ENCODE results near the gene PRAC1. TPM values are rescaled to one million over a fixed set of nuclear protein-coding genes. Genes with fewer than 3 reads are reported as not detected.

The PRAC1 gene
- total RNA-seq, 1 experiment from 2014 or later, result not detected

DNA sequence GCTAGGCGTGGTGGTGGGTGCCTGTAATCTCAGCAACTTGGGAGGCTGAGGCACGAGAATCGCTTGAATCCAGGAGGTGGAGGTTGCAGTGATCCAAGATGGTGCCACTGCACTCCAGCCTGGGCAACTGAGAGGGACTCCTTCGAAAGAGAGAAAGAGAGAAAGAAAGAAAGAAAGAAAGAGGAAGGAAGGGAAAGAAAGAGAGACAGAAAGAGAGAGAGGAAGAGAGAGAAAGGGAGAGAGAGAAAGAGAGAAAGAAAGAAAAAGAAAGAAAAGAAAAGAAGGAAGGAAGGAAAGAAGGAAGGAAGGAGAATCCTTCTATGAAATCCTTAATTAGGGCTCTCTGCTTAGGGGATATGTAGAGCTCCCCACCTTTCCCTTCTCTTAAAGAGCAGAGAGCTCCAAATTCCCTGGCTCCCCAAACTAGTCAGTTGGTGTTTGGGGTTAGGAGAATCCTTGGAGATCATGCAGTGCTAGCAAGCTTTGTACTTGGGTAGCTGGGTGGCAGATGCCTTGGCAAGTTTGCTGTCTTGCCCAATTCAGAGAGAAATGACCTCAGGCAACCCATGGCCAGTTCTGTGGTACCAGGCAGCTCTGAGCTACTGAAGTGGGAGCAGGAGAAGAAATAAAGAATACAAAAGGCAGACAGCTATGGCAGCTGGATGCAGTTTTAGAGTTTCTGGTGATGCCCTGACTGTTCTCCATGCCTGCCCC, 15.2 kb upstream of the PRAC1 start:
- Histone ChIP-seq H3K4me2 (ENCODE audit: insufficient read depth, insufficient read length, low read length) (no peak overlapping the region), H3K27ac (ENCODE audit: insufficient read length, low read depth, low read length) (no peak overlapping the region), H3K23ac (ENCODE audit: insufficient read length, low read depth, low read length) (no peak overlapping the region), H3K9me3 (ENCODE audit: control insufficient read depth, low read depth, low read length) (no peaks in the 10 kb centered on the region), H3K27me3 (ENCODE audit: insufficient read depth, low read length) (peaks cover 99% of the 10 kb centered on the region), H3K18ac (ENCODE audit: insufficient read length, low read depth, low read length) (no peak overlapping the region), H3T11ph (ENCODE audit: low read length) (no peak overlapping the region), H4K8ac (replicated peaks; ENCODE audit: insufficient read length, low read depth, low read length) (no peak overlapping the region), H3K4ac (ENCODE audit: low read depth, low read length) (no peak overlapping the region), H2AFZ (ENCODE audit: low read length) (no peak overlapping the region), H3K9ac (ENCODE audit: extremely low read depth, insufficient read length, low read length) (no peak overlapping the region), H2BK5ac (ENCODE audit: insufficient read length, low read length) (no peak overlapping the region), H3K14ac (ENCODE audit: insufficient read depth, low read length) (no peak overlapping the region), H3K79me1 (ENCODE audit: insufficient read depth, low read depth, low read length, poor library complexity, severe bottlenecking) (no peaks in the 10 kb centered on the region), H3K79me2 (ENCODE audit: insufficient read depth, low read length) (no peaks in the 10 kb centered on the region), H2AK5ac (ENCODE audit: insufficient read length, low read length) (no peak overlapping the region), H4K5ac (ENCODE audit: insufficient read length, low read depth, low read length) (no peak overlapping the region), H2BK15ac (ENCODE audit: low read depth, low read length) (no peak overlapping the region), H2BK120ac (ENCODE audit: low read depth, low read length, poor library complexity, severe bottlenecking) (no peak overlapping the region), H3K4me1 (ENCODE audit: insufficient read depth, low read length) (no peaks in the 10 kb centered on the region), H2BK20ac (ENCODE audit: low read depth, low read length, poor library complexity, severe bottlenecking) (no peak overlapping the region), H3K23me2 (ENCODE audit: insufficient read length, low read depth, low read length, poor library complexity, severe bottlenecking) (no peaks in the 10 kb centered on the region), H4K91ac (ENCODE audit: insufficient read length, low read depth, low read length) (no peak overlapping the region), H2BK12ac (ENCODE audit: insufficient read length, low read depth, low read length) (no peak overlapping the region), H4K20me1 (ENCODE audit: control insufficient read depth, insufficient read depth, insufficient read length) (peaks cover 2% of the 10 kb centered on the region), H3K56ac (ENCODE audit: insufficient read length, low read depth, low read length) (no peak overlapping the region)
- H3K27me3 Mint-ChIP-seq (ENCODE audit: low read depth), result peaks cover 100% of the 10 kb centered on the region
- H3K9me3 Mint-ChIP-seq, result peaks cover 0 to 3% of the 10 kb centered on the region in 2 experiments; a peak in 3 of 5 replicates
- TF ChIP-seq, protein P1, sequence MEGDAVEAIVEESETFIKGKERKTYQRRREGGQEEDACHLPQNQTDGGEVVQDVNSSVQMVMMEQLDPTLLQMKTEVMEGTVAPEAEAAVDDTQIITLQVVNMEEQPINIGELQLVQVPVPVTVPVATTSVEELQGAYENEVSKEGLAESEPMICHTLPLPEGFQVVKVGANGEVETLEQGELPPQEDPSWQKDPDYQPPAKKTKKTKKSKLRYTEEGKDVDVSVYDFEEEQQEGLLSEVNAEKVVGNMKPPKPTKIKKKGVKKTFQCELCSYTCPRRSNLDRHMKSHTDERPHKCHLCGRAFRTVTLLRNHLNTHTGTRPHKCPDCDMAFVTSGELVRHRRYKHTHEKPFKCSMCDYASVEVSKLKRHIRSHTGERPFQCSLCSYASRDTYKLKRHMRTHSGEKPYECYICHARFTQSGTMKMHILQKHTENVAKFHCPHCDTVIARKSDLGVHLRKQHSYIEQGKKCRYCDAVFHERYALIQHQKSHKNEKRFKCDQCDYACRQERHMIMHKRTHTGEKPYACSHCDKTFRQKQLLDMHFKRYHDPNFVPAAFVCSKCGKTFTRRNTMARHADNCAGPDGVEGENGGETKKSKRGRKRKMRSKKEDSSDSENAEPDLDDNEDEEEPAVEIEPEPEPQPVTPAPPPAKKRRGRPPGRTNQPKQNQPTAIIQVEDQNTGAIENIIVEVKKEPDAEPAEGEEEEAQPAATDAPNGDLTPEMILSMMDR (conservative IDR thresholded peaks at IDR 0.05), result no peak
- no peak overlapping the region; a peak in 1 of 5 replicates for H3K4me3 Mint-ChIP-seq
- DNase-seq, result no peak
- H3K4me1 Mint-ChIP-seq, result peaks cover 15 to 17% of the 10 kb centered on the region in 2 experiments
- H3K36me3 Mint-ChIP-seq (ENCODE audit: insufficient read depth in 1 of 3, low read depth in 3 of 3), result no peaks in the 10 kb centered on the region
- no CpG with 5 or more reads among the region's 4 CpGs for WGBS (ENCODE audit: extremely low coverage, insufficient read length, low lambda C conversion rate)
- no peak overlapping the region for H3K27ac Mint-ChIP-seq

All from H9 (cell line).